GM18526 (cell line): Measurements from ENCODE around the gene CBX2.

ENCODE experiments used
- POLR2A ChIP-seq: IDR thresholded peaks from 3 replicates; pipeline ENCODE4 v1.6.1; 2011; ENCODE audit not compliant: insufficient read length; ENCODE audit errors: extremely low read depth

CBX2 gene

GRCh38 chr17:79815836-79816461 lies 38.0 kb downstream of the CBX2 start:
- no peak for TF ChIP-seq POLR2A

DNA sequence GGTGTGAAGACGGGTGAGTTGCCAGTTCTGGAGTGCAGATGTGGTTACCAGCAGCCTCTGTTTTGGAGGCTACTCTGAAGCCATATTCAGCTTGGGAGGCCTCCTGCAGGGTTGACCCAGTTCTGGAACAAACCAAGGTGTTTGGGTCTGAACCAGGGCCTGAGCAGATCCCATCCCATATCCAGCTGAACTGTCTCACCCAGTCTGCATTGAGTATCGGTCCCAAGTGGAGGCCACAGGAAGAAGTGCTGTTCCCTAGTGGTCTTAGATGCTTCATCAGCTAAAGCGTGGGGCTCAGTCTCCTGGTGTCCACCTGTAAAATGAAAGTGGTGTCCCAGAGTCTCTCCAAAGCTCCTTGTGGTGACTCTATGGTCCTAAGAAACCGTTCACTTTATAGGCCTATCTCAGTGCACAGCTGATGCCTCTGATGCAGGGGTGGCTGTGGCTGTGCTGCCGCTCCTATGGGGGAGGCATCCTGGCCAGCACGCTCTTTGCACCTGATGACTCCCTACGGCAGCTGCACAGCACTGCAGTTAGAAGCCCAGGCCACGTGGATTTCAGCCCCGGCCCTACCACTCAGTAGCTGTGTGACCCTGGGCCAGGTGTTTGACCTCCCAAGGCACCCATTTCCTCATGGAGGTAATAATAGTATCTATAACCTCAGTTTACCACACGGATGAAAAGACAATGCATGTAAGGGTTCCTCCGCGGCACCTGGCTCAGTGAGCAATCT lies 40.2 kb downstream of the CBX2 start:
- TF ChIP-seq POLR2A, result no peak

DNA sequence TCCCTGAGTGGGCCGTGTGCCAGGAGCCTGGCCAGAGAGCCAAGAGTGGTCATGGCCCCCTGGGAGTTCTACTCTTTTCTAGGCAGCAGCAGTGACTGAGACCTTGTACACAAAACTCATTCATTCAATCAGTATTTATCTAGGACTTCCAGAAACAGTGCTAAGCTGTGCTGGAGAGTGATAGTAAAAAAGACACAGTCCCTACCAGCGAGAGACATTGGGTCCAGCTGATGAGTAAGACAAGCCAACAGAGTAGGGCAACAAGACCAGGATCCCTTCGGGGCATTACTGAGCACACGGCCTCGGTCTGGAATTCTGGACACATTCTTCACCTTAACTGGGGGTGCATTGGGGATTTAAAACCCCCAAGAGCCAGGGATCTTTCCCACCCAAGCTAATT lies 41.1 kb downstream of the CBX2 start:
- TF ChIP-seq POLR2A, result no peak

DNA sequence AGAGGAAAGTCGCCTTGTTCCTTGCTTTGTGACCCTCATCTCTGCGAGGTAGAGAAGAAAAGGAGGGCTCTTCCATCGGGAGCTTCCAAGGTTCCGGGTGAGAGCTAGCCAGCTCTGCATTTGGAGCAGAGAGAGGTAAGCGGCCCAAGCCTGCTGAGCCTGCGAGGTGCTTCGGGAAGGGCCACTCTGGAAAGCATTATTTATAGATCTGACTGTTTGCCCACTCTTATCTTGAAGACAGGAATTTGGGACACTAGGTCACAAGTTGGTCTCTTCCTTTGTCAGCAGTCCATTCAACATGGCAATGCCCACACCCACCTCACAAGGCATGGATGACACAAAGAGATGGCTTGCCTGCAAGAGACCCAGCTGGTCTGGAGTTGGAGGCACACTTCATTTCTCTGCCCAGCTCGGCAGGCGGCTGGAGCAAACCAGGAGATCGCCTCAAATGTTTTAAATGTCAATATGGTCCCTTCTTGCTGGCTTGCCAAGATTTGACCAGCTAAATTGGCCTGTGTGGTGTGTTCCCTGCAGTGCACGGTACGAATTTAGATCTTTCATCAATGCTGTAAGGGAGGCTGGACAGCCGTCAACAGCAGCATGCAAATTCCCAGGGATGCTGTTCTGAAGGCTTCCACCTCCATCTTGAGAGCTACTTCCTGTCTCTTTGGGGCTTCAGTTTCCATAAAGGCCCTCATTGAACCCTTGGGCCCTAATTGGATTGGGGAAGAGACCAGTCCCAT lies 41.8 kb downstream of the CBX2 start:
- TF ChIP-seq POLR2A, result no peak

- no peak for TF ChIP-seq POLR2A
Observed at GRCh38 chr17:79820959-79821330, 43.0 kb downstream of the CBX2 start.

DNA sequence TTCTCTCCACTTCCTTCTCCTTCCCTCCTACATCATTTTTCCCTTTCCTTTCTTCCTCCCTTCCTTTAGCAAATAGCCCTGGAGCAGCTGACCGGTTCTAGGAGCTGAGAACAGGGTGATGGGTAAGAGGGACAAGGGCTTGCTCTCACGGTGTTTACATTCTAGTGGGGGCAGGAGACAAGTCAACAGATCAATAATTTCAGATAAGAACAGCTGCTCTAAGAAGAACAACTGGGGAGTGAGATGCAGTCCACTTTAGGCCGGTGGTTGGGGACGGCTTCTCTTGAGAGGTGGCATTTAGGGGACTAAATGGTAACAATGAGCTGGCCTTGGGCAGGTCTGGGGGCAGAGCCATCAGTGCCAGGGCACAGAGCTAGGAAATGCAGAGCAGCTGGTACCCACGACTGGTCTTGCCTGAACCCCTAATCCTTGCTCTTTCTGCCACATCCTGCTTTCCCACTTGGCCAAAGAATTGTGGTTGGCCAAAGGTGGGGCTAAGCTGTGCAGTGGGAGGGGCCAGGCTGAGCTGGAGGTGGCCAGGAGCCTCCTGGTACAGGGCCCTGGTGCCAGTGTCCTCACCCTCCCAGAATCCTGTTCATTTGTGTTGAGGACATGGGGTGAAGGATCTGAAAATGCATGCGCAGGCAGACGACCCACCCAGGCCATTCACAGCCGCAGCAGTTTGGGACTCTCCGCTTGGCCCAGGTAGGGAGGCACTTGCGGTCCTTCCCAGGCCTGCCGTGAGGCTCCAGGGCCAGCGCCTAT lies 43.6 kb downstream of the CBX2 start:
- no peak for TF ChIP-seq POLR2A

- TF ChIP-seq POLR2A, result no peak
Observed at GRCh38 chr17:79822583-79823124, 44.7 kb downstream of the CBX2 start.

GRCh38 chr17:79824234-79824633 lies 46.3 kb downstream of the CBX2 start:
- no peak for TF ChIP-seq POLR2A

- TF ChIP-seq POLR2A, result no peak
Observed at GRCh38 chr17:79824893-79825579, 47.1 kb downstream of the CBX2 start.

GRCh38 chr17:79825580-79825921 lies 47.6 kb downstream of the CBX2 start:
- TF ChIP-seq POLR2A, result no peak

GRCh38 chr17:79826204-79826680 lies 48.3 kb downstream of the CBX2 start:
- TF ChIP-seq POLR2A, result no peak

GRCh38 chr17:79826841-79827578 lies 49.1 kb downstream of the CBX2 start:
- TF ChIP-seq POLR2A, result no peak

DNA sequence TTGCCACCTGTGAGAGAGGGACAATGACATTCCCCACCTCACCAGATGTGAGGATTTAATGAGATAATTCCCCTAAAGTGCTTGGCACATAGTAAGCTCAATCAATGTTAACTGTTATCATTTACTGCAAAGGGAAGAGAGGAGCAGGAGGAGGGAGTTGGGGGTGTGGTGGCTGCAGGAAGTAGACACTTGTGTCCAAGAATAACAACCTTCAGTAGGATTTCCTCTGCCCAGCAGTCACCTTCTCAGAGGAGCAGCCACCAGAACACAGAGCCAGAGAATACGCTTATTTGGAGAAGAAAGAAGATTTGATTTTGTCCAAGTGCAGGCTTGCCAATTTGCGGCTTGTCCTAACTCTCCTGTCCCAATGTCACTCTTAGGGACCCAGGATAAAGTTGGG lies 51.1 kb downstream of the CBX2 start:
- TF ChIP-seq POLR2A, result no peak

GRCh38 chr17:79829457-79829856 lies 51.5 kb downstream of the CBX2 start:
- no peak for TF ChIP-seq POLR2A
